Hepatocyte (in vitro differentiated cells): ENCODE data around the gene SLC39A11. TPM values are rescaled to one million over a fixed set of nuclear protein-coding genes. Genes with fewer than 3 reads are reported as not detected.

Experiments used
- DNase-seq: peaks from one replicate; pipeline ENCODE4 v3.0.0-alpha.2; 2016; ENCODE audit warnings: low spot score
- H2AFZ ChIP-seq: fragments of 200-600 bp; sonication (generic); 2 replicates; pipeline ENCODE4 v1.6.0; 2016; ENCODE audit warnings: antibody characterized with exemption, mild to moderate bottlenecking
- H3K27ac ChIP-seq: fragments of 200-600 bp; sonication (generic); 2 replicates; pipeline ENCODE4 v1.5.1; 2016; ENCODE audit warnings: mild to moderate bottlenecking
- H3K27me3 ChIP-seq: fragments of 200-600 bp; sonication (generic); 2 replicates; pipeline ENCODE4 v1.6.1; 2016
- H3K36me3 ChIP-seq: fragments of 200-600 bp; sonication (generic); replicated peaks from 2 replicates; pipeline ENCODE4 v1.5.1; 2016; ENCODE audit warnings: low read depth; ENCODE audit not compliant: insufficient read depth
- H3K4me1 ChIP-seq: fragments of 200-600 bp; sonication (generic); 2 replicates; pipeline ENCODE4 v1.5.1; 2016; ENCODE audit warnings: mild to moderate bottlenecking, moderate library complexity; ENCODE audit not compliant: insufficient read depth
- H3K4me2 ChIP-seq: fragments of 200-600 bp; sonication (generic); 2 replicates; pipeline ENCODE4 v1.6.0; 2016
- H3K4me3 ChIP-seq: fragments of 200-600 bp; sonication (generic); 2 replicates; pipeline ENCODE4 v1.5.1; 2016; ENCODE audit warnings: mild to moderate bottlenecking
- H3K79me2 ChIP-seq: fragments of 200-600 bp; sonication (generic); 2 replicates; pipeline ENCODE4 v1.6.0; 2017; ENCODE audit warnings: mild to moderate bottlenecking
- H3K9me2 ChIP-seq: fragments of 200-600 bp; sonication (generic); replicated peaks from 2 replicates; pipeline ENCODE4 v1.6.0; 2017; ENCODE audit warnings: mild to moderate bottlenecking; ENCODE audit not compliant: insufficient read depth
- H3K9me3 ChIP-seq: fragments of 200-600 bp; sonication (generic); 2 replicates; pipeline ENCODE4 v1.5.1; 2016; ENCODE audit warnings: low read depth, mild to moderate bottlenecking
- H4K20me1 ChIP-seq: fragments of 200-600 bp; sonication (generic); 2 replicates; pipeline ENCODE4 v1.6.0; 2016; ENCODE audit warnings: mild to moderate bottlenecking; ENCODE audit not compliant: insufficient read depth, poor library complexity, severe bottlenecking
- EZH2 ChIP-seq: fragments of 200-600 bp; sonication (generic); IDR thresholded peaks from 2 replicates; pipeline ENCODE4 v1.6.1; 2016; ENCODE audit warnings: antibody characterized with exemption, mild to moderate bottlenecking, borderline replicate concordance
- EZH2phosphoT487 ChIP-seq: fragments of 200-600 bp; sonication (generic); IDR thresholded peaks from one replicate; pipeline ENCODE4 v1.6.1; 2018; ENCODE audit warnings: antibody characterized with exemption, mild to moderate bottlenecking, low read depth, moderate library complexity; ENCODE audit not compliant: unreplicated experiment, severe bottlenecking
- WGBS: methylation state at CpG from one replicate; pipeline ENCODE4 v1.1.6; 2016; ENCODE audit warnings: low lambda C conversion rate; ENCODE audit errors: missing lambda C conversion rate; 5-methylcytosine and 5-hydroxymethylcytosine counted together
- polyA plus RNA-seq: library from polyadenylated mRNA; unstranded; fragments of >200 nt; fragmentation: Nextera tagmentation; extraction: Ambion mirVana; gene quantifications from 2 replicates; pipeline ENCODE4 v1.2.1, GENCODE V29; 2016
- total RNA-seq: library from RNA; depleted of rRNA; stranded (reverse); fragments of >200 nt; gene quantifications from 2 replicates; pipeline ENCODE4 v1.2.3, GENCODE V29; 2014
- TF ChIP-seq, protein P1 (sequence below): fragments of 200-600 bp; sonication (generic); IDR thresholded peaks from 2 replicates; pipeline ENCODE4 v1.5.1; 2016; ENCODE audit warnings: antibody characterized with exemption, mild to moderate bottlenecking; ENCODE audit not compliant: poor library complexity

The SLC39A11 gene
- total and polyA plus RNA-seq, 2 experiments from 2014 or later, result 37.7 to 39.1 TPM

- Histone ChIP-seq H3K4me2 (no peak overlapping the region), H3K36me3 (no peaks in the 10 kb centered on the region), H4K20me1 (no peaks in the 10 kb centered on the region), H3K4me1 (no peaks in the 10 kb centered on the region), H3K79me2 (no peaks in the 10 kb centered on the region), H3K27ac (no peak overlapping the region), H3K9me3 (no peaks in the 10 kb centered on the region), H2AFZ (no peak overlapping the region), H3K27me3 (no peaks in the 10 kb centered on the region), H3K9me2 (no peaks in the 10 kb centered on the region), H3K4me3 (no peak overlapping the region)
- no peak for DNase-seq
- 95% methylated on average over 8 of the region's 8 CpGs for WGBS
- TF ChIP-seq EZH2 (no peak), EZH2phosphoT487 (no peak)
- TF ChIP-seq, protein P1, sequence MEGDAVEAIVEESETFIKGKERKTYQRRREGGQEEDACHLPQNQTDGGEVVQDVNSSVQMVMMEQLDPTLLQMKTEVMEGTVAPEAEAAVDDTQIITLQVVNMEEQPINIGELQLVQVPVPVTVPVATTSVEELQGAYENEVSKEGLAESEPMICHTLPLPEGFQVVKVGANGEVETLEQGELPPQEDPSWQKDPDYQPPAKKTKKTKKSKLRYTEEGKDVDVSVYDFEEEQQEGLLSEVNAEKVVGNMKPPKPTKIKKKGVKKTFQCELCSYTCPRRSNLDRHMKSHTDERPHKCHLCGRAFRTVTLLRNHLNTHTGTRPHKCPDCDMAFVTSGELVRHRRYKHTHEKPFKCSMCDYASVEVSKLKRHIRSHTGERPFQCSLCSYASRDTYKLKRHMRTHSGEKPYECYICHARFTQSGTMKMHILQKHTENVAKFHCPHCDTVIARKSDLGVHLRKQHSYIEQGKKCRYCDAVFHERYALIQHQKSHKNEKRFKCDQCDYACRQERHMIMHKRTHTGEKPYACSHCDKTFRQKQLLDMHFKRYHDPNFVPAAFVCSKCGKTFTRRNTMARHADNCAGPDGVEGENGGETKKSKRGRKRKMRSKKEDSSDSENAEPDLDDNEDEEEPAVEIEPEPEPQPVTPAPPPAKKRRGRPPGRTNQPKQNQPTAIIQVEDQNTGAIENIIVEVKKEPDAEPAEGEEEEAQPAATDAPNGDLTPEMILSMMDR, result no peak
Measured at GRCh38 chr17:72954579-72954978, 137.9 kb downstream of the SLC39A11 start.

DNA sequence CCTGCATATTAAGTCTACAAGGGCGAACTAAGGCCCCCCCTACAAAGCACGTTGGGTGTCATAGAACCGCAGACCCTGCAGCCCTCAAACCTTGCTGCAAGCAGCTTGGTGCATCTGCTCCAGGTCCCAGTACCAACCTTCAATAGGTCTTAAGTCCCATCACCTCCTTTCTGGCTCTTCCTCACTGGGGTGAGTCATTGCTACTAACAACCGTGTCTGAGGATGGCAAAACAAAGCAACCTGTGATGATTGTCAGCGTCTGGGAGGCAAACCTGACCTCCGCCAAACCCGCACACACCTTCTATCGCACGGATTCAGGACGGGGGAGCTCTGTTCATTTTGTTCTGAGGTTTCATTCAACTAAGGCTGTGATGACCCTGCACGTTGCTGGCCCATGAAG is 138.9 kb downstream of the SLC39A11 start:
- H3K27ac ChIP-seq, result no peak overlapping the region
- WGBS, result 88% methylated on average over 11 of the region's 11 CpGs
- no peak for TF ChIP-seq EZH2
- TF ChIP-seq, protein P1, result no peak
- TF ChIP-seq EZH2phosphoT487, result no peak

GRCh38 chr17:72952641-72953315 is 139.7 kb downstream of the SLC39A11 start:
- no peaks in the 10 kb centered on the region for H3K79me2 ChIP-seq
- H3K9me3 ChIP-seq, result no peaks in the 10 kb centered on the region
- no peak overlapping the region for H2AFZ ChIP-seq
- H3K36me3 ChIP-seq, result no peaks in the 10 kb centered on the region
- no peak overlapping the region for H3K4me2 ChIP-seq
- WGBS, result 80% methylated on average over 10 of the region's 10 CpGs
- H3K27ac ChIP-seq, result no peak overlapping the region
- TF ChIP-seq EZH2phosphoT487 (no peak), EZH2 (no peak)
- TF ChIP-seq, protein P1, result no peak
- H3K27me3 ChIP-seq, result no peaks in the 10 kb centered on the region
- no peak overlapping the region for H3K4me3 ChIP-seq
- no peaks in the 10 kb centered on the region for H3K9me2 ChIP-seq
- no peaks in the 10 kb centered on the region for H3K4me1 ChIP-seq
- H4K20me1 ChIP-seq, result no peaks in the 10 kb centered on the region
- DNase-seq, result peak; percentile 18

More for the DNA sequence above, 138.9 kb downstream of the SLC39A11 start:
- Histone ChIP-seq H2AFZ (no peak overlapping the region), H3K4me3 (no peak overlapping the region), H3K4me2 (no peak overlapping the region), H3K79me2 (no peaks in the 10 kb centered on the region), H3K36me3 (no peaks in the 10 kb centered on the region), H4K20me1 (no peaks in the 10 kb centered on the region), H3K27me3 (no peaks in the 10 kb centered on the region), H3K9me2 (no peaks in the 10 kb centered on the region), H3K9me3 (no peaks in the 10 kb centered on the region), H3K4me1 (no peaks in the 10 kb centered on the region)
- no peak for DNase-seq
